Stimulated activated CD4-positive, alpha-beta T cell treated with anti-CD3 and anti-CD28 coated beads, Interleukin-4, amount 100 ng/mL, for 1 hour (primary cell): ENCODE measurements around the gene ADTRP.
"Not testable (repeated sequence)": the region's sequence is repeated elsewhere in the genome, so short reads cannot be mapped to it uniquely, and the experiment has no call there.

Experiments used
- DNase-seq: peaks from one replicate; pipeline ENCODE4 v3.0.0-alpha.2; 2020

ADTRP gene

GRCh38 chr6:11802886-11803590 is 24.4 kb upstream of the ADTRP start:
- no peak for DNase-seq

DNA sequence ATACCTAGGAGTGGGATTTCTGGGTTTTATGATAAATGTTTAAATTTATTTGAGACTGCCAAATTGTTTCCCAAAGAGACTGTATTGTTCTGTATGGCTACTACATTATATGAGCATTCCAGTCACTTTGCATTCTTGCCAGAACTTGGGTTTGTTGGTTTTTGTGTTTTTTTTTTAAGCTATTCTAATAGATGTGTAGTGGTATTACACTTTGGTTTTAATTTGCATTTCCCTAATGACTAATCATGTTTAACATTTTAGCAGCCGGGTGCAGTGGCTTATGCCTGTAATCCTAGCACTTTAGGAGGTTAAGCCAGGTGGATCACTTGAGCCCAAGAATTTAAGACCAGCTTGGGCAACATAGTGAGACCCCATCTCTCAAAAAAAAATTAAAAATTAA is 21.9 kb upstream of the ADTRP start:
- not testable (repeated sequence) for DNase-seq

DNA sequence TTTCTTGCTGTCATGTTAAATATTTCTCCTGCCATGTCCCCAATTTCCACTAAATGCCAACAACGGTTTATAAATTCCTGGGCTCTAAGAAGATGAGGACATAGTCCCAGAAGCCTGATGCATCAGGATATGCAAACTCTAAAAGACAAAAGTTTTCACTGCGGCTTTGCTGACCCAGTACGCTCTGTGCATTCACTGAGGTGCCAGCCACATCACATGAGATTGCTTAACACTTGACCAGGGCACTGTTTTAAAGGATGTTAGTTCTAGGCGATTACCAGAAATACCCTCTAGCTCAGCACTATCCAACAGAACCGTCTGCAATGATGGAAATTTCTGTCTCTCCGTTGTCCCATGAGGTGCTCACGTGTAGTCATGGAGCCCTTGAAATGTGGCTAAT is 19.9 kb upstream of the ADTRP start:
- DNase-seq = no peak

- no peak for DNase-seq
These were observed 19.5 kb upstream of the ADTRP start for GRCh38 chr6:11798096-11798495.

DNA sequence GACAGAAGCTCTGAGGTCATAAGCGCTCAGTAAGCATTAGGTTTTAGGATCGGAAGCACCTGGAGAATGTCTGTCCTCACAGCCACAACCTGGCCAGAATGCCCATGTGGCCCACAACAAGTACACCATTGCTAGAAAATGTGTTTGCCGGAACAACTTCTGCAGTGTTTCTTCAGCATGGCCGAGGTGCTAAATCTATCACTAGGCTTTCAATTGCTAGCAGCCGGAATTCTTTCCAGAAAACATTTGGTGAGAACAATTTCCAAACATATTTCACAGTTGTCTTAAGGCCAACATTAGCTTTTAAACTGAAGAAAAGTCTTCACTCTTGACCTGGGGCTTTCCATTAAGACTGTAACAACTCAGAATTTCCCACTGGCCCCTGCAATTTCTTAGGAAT is 18.2 kb upstream of the ADTRP start:
- DNase-seq = no peak

GRCh38 chr6:11795403-11795802 is 16.8 kb upstream of the ADTRP start:
- DNase-seq = no peak

- DNase-seq = no peak
These were observed 14.7 kb upstream of the ADTRP start for GRCh38 chr6:11793277-11793676.

DNA sequence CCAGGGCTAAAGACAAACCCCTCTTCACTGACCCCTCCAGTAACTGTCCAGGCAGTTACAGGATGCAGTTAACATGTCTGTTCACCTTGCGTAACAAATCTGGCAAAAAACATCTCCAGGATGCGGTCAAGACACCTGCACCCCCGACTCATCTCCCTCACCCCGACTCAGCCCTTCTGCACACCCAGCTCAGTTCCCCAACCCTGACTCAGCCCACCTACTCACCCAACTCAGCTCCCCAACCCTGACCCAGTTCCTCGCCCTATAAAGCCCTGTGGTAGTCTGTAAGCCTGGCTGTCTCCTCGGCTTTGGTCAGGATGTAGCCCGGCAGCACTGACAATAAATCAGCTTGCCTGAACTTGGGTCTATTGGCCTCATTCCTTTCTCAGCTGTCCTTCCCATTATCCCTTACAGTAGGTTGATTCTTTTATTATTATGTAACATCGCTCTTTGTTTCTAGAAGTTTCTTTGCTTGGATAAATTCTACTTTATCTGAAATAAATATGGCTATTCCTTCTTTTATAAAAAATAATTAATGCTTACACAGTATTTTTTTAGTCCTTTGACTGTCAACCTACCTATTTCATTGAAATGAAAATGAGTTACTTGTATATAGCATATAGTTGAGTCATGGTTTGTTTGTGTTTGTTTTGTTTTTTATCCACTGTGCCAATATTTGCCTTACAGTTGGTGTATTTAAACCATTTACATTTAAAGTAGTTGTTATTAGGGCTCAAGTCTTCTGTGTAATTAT is 12.9 kb upstream of the ADTRP start:
- DNase-seq = no peak

DNA sequence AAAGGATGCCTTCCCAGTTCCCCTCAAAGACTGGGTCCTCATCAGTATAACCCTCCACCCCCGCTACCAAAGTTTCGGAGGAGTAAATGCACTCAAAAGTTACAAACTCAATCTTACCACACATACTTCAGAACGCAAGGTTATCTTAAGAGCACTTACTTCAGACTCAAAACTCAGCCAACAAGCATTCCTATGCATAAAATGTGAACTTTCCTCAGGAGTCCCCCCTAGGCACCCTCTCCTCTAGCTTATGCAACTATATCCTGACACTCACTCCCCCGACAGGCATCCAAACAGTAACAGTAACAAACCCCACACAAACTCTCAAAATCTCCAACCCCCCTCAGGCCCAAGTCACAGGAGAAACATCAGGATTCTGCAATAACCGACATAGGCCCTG is 11.1 kb upstream of the ADTRP start:
- DNase-seq = no peak

GRCh38 chr6:11788043-11788442 is 9.4 kb upstream of the ADTRP start:
- DNase-seq = no peak

GRCh38 chr6:11785774-11786579 is 7.4 kb upstream of the ADTRP start:
- peak; percentile 27 for DNase-seq

DNA sequence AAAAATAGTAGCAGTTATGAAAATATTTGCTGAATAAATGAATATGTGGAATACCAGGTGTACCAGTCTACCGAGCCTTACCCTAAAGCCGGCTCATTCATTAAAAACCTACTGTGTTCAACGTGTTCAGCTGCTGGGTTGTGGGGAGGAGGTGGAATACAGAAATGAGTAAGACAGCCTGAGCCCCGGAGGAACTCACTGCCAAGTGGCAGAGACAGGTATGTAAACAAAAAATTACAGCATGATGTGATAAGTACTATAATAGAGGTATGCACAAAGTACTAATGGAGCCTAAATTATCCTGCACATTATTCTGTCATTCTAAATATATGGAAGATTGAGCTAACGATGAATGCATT is 6.8 kb upstream of the ADTRP start:
- no peak for DNase-seq

- no peak for DNase-seq
These were observed 5.7 kb upstream of the ADTRP start for GRCh38 chr6:11784341-11784740.

DNA sequence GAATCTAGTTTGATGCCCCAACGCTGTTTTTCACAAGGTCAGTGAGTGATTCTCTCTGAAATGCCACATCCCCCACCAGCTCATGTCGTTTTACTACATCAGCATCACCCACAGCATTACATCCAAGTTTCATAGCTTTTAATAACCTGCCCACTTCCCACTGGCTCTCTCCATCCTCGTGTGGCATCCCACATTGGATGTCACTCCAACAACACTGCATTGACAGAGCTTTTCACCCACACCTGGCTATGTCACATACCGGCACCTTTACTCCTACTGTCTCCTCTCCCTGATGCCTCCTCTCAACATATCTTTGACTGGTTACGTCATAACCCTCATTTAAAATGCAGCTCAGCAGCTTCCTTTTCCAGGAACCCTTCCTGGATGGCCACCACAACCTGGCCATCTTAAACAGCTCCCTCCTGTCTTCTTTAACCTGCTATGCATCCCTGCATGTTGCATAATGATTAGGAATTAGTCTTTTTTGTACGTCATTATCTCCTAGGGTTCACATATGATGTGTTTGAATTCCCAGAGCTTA is 5.0 kb upstream of the ADTRP start:
- no peak for DNase-seq

GRCh38 chr6:11782524-11782923 is 3.9 kb upstream of the ADTRP start:
- DNase-seq = no peak

DNA sequence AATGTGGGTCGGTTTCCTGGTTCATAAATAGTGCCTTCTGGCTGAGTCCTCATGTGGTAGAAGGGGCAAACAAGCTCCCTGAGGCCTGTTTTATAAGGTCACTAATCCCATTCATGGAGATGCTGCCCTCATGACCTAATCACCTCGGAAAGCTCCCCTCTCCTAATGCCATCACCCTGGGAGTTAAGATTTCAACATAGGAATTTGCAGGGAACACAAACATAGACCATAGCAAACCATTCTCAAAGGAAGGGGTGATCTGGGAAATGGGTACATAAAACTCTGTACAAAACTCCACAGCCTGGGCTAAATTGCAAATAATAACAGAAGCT is 1.5 kb upstream of the ADTRP start:
- DNase-seq = no peak

DNA sequence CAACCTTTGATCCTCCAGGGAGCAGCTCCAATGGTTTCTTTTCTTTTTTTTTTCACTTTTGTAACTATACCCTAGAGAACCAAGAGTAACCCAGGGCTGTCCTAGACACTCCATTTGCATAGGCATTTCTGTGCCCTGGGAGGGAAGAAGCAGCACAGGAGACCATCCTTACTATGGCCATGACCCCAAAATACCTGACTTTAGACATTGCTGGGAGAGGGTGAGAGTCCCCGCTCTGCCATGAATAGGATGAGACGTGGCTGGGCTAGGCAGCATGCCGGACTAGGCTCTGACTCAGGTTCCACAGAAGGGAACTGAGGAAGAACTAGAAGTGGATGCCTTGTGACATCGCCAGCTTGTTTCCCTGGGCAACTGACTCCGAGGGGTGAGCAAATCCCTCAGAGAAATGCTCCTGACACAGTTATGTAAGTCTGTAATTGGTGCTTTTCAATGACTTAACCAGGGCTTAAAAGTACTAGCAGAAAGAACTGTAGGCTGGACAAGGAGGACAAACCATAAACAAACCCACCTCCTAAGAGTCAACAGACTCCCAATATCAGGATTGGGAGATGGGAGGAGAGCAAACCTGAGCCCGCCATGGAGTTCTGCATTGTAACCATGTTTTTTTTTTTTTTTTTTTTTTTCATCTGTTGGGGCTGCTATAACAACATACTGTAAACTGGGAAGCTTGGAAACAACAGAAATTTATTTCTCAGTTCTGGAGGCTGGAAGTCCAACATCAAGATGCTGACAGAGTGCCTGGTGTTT is 910 bp upstream of the ADTRP start:
- no peak for DNase-seq

DNA sequence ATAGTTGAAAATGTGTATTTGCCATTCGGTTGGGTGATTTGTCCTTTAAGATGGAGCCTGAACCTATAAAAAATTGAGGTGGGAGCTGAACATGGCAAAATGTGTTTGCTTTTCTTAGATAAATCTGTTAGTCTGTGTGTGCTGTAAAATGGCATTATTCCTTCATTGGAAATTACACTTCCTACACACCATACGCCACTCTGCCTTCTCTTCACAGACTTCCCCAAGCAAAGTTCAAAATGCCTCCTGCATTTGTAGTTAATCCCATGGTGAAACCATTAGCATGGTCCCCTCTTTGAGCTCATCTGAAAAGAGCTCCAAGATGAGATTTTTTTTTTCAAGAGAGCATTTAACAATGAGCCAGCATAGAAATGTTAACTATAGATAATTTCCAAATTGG is 567 bp downstream of the ADTRP start:
- no peak for DNase-seq

- no peak for DNase-seq
These were observed 2.7 kb downstream of the ADTRP start for GRCh38 chr6:11775791-11776409.

DNA sequence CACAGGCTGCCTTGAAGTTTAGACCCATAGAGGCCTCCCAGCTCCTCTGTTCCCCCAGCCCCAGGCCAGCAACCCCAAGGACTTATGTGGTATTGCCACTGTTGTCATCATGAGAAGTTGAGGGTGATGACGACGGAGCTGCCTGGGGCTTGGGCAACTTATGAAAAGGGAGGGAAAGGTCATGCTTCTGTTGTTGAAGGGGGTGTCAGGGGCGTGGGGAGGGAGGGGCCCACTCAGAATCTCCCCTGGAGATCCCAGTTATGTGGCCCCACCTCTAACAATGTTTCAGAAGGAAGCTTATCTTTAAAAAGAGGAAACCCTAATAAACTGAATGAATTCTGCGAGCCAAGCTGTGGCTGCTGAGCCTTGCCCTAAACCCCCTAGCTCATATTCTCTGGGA is 4.2 kb downstream of the ADTRP start:
- no peak for DNase-seq

GRCh38 chr6:11773581-11773980 is 5.0 kb downstream of the ADTRP start:
- no peak for DNase-seq

GRCh38 chr6:11773013-11773412 is 5.6 kb downstream of the ADTRP start:
- DNase-seq = no peak
